ENCODE data around the gene MYOT.
"Not testable (repeated sequence)": the region's sequence is repeated elsewhere in the genome, so short reads cannot be mapped to it uniquely, and the experiment has no call there.

MYOT gene

DNA sequence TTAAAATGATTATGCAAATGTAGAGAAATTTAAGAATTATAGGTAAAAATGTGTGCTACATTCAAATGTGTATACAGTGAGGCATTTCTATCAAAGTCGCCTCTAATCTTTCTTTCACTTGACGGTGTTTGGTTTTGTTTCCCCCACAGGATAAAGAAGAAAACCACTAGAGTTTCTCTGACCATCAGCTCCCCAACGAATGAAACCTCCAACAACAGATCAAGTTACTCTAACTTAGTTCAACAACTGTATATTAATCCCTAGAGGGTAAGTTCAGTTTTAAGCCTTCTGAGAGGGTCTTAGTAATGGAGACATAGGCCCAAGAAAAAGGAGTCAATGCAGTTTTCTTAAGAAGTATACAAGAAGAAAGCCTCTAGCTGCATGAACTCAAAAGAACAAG, 11.5 kb upstream of the MYOT start:
- no peak for DNase-seq (ENCODE audit: low spot score)
- no peak for FAIRE-seq

GRCh38 chr5:137856916-137857862, 10.5 kb upstream of the MYOT start:
- no peak for DNase-seq (ENCODE audit: low spot score)
- FAIRE-seq, result no peak

- DNase-seq (ENCODE audit: low spot score) (no peak), FAIRE-seq (no peak)
These were observed 9.3 kb upstream of the MYOT start for GRCh38 chr5:137858223-137858916.

DNA sequence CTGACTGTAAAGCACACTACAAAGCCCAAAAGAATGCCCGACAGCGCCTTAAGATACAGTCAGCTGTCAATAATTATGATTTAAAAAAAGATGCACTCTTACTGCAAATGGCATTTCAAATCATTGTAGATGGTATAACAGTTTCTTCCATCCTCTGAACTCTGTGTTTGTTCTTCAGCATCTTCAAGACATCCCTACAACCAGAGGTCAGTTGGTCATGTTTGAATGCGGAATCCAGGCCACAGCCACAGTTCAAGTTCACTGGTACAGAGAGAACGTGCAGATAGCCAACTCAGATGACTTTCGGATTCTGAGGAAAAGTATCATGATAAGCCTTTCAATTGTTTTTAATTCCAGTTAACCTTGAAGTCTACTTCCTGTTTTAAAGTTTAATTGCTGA, 8.7 kb upstream of the MYOT start:
- FAIRE-seq, result no peak

DNA sequence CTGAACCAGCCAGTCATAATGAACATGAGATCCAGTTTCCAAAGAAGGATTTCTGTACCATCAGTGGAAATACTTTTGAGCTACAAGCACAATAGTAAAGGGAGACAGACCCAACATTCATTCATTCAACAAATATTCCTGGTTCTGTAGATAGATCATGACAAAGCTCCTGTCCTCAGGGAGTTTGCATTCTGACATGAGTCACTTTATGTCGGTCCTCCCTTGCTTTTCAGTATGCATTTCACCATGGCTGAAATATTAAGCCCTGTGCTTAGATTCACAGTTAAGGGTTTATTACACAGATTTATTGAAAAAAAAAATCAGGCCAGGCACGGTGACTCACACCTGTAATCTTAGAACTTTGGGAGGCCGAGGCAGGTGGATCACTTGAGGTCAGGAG, 5.4 kb upstream of the MYOT start:
- FAIRE-seq, result no peak
- no peak for DNase-seq (ENCODE audit: low spot score)

More for the DNA sequence above, 8.7 kb upstream of the MYOT start:
- DNase-seq (ENCODE audit: low spot score), result no peak

DNA sequence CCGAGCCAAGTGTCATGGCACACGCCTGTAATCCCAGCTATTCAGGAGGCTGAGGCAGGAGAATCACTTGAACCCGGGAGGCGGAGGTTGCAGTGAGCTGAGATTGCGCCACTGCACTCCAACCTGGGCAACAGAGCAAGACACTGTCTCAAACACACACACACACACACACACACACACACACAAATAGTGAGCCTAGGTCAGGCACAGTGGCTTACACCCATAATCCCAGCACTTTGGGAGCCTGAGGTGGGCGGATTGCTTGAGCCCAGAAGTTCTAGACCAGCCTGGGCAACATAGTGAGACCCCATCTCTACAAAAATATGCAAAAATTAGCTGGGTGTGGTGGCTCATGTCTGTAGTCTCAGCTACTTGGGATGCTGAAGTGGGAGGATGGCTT, 4.0 kb upstream of the MYOT start:
- FAIRE-seq; DNase-seq (ENCODE audit: low spot score): not testable (repeated sequence)

- FAIRE-seq, result no peak
- no peak for DNase-seq (ENCODE audit: low spot score)
These were observed 895 bp upstream of the MYOT start for GRCh38 chr5:137866541-137867388.

GRCh38 chr5:137870647-137871339, 3.1 kb downstream of the MYOT start:
- no peak for FAIRE-seq

DNA sequence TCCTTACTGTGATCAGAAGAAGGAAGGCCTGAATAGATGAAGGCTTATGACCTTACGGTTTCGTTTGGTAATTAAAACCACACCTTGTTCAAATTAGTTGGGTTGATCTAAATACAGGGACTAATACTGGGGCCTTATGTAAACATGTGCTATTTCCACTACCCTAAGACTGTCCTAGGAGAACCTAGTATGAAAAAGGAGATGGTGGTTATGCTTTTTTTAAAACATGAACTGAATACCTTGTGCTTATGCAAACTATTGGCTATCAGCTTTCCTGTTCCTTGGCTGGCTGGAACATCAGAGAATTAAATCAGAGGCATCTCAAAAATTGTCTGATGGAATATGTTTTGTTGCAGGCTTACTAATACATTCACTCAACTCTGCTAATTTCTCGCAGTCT, 3.9 kb downstream of the MYOT start:
- DNase-seq (ENCODE audit: low spot score) (no peak), FAIRE-seq (no peak)

More at GRCh38 chr5:137870647-137871339, 3.1 kb downstream of the MYOT start:
- DNase-seq (ENCODE audit: low spot score), result no peak

GRCh38 chr5:137872466-137872865, 4.8 kb downstream of the MYOT start:
- FAIRE-seq (no peak), DNase-seq (ENCODE audit: low spot score) (no peak)

GRCh38 chr5:137876101-137876500, 8.4 kb downstream of the MYOT start:
- no peak for DNase-seq (ENCODE audit: low spot score)
- no peak for FAIRE-seq

DNA sequence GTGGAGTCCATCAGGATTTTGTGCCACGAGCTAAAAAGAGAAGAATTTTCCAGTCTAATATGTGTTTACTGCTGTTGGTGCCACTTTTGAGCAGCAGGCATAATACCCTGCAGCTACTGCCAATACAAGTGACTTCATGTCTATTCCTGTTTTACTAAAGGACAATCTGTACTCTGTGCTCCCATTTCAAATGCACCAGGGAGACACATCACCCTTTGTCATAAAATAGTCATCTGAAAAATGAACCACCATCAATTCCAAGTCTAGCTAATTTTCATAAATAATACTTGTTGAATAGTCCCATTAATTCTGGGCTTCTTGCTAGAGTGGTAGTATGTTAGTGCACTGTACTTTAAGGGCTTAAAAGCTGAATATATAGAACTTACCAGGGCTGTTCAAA, 12.7 kb downstream of the MYOT start:
- DNase-seq (ENCODE audit: low spot score) (no peak), FAIRE-seq (no peak)

GRCh38 chr5:137887831-137888230, 20.2 kb downstream of the MYOT start:
- FAIRE-seq, result no peak
- no peak for DNase-seq (ENCODE audit: low spot score)

- FAIRE-seq (no peak), DNase-seq (ENCODE audit: low spot score) (no peak)
These were observed 20.8 kb downstream of the MYOT start for GRCh38 chr5:137888466-137888862.

GRCh38 chr5:137888863-137889759, 21.5 kb downstream of the MYOT start, which contains the start of gene PKD2L2:
Gene PKD2L2, plus strand, starts transcription at chr5:137889457. Its CDS starts 35 bp downstream, at chr5:137889492.
- no peak for DNase-seq (ENCODE audit: low spot score)
- no peak for FAIRE-seq

GRCh38 chr5:137890845-137891244, 23.2 kb downstream of the MYOT start:
- FAIRE-seq, result no peak
- DNase-seq (ENCODE audit: low spot score), result no peak

DNA sequence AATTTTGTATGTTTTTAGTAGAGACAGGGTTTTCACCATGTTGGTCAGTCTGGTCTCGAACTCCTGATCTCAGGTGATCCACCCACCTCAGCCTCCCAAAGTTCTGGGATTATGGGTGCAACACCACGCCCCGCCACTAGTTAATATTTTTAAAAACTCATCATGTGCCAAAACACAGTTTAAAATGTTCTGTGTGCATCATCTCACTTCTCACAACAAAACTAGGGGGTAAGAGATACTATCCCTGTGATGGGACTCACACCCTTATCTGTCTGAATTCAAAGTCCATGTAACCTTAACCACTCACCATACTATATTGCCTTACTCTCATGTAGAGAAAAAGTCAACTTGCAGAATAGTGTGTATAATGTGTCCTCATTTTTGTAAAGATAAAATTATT, 24.2 kb downstream of the MYOT start:
- DNase-seq (ENCODE audit: low spot score), result no peak
- no peak for FAIRE-seq

- DNase-seq (ENCODE audit: low spot score) (no peak), FAIRE-seq (no peak)
These were observed 26.9 kb downstream of the MYOT start for GRCh38 chr5:137894586-137894985.

- DNase-seq (ENCODE audit: low spot score), result no peak
- no peak for FAIRE-seq
These were observed 28.9 kb downstream of the MYOT start for GRCh38 chr5:137896560-137896959.

- FAIRE-seq, result no peak
- no peak for DNase-seq (ENCODE audit: low spot score)
These were observed 31.8 kb downstream of the MYOT start for GRCh38 chr5:137899493-137899892.

All from RCC 7860 (cell line).